ENCODE measurements around the gene IFNAR1. TPM values are rescaled to one million over a fixed set of nuclear protein-coding genes. Genes with fewer than 3 reads are reported as not detected.
"Not testable (repeated sequence)": the region's sequence is repeated elsewhere in the genome, so short reads cannot be mapped to it uniquely, and the experiment has no call there.

Gene IFNAR1
- total RNA-seq, 3 donors from 2014 or later: 21.1 to 33.9 (median 30.8) TPM

- peaks cover 8% of the 10 kb centered on the region for H3K9me3 Mint-ChIP-seq
- no peaks in the 10 kb centered on the region for H3K27me3 Mint-ChIP-seq (ENCODE audit: low read depth)
- peaks cover 5% of the 10 kb centered on the region for H3K36me3 Mint-ChIP-seq (ENCODE audit: insufficient read depth)
- peaks cover 7% of the 10 kb centered on the region for H3K4me1 Mint-ChIP-seq (ENCODE audit: low read depth)
- no peak overlapping the region for H3K4me3 Mint-ChIP-seq
- ATAC-seq (no peak), DNase-seq (no peak)
Observed at GRCh38 chr21:33369586-33369985, 44.8 kb downstream of the IFNAR1 start.

GRCh38 chr21:33370305-33370704, 45.5 kb downstream of the IFNAR1 start:
- Mint-ChIP-seq H3K4me3 (no peak overlapping the region), H3K36me3 (ENCODE audit: insufficient read depth) (peaks cover 5% of the 10 kb centered on the region), H3K27me3 (ENCODE audit: low read depth) (peaks cover 2% of the 10 kb centered on the region), H3K4me1 (ENCODE audit: low read depth) (peaks cover 12% of the 10 kb centered on the region), H3K9me3 (peaks cover 8% of the 10 kb centered on the region)
- DNase-seq (no peak), ATAC-seq (no peak)

GRCh38 chr21:33371366-33371765, 46.6 kb downstream of the IFNAR1 start:
- ATAC-seq: no peak
- Mint-ChIP-seq H3K36me3 (ENCODE audit: insufficient read depth) (peaks cover 5% of the 10 kb centered on the region), H3K4me1 (ENCODE audit: low read depth) (peaks cover 14% of the 10 kb centered on the region), H3K9me3 (peaks cover 8% of the 10 kb centered on the region), H3K4me3 (no peak overlapping the region), H3K27me3 (ENCODE audit: low read depth) (peaks cover 3% of the 10 kb centered on the region)
- DNase-seq: no peak

- peaks cover under 1% of the 10 kb centered on the region for H3K36me3 Mint-ChIP-seq (ENCODE audit: insufficient read depth)
- ATAC-seq (no peak), DNase-seq (no peak)
- peaks cover 2% of the 10 kb centered on the region for H3K9me3 Mint-ChIP-seq
- peaks cover 3% of the 10 kb centered on the region for H3K27me3 Mint-ChIP-seq (ENCODE audit: low read depth)
- peaks cover 14% of the 10 kb centered on the region for H3K4me1 Mint-ChIP-seq (ENCODE audit: low read depth)
- no peak overlapping the region for H3K4me3 Mint-ChIP-seq
Observed at GRCh38 chr21:33372582-33372981, 47.8 kb downstream of the IFNAR1 start.

- no peak overlapping the region for H3K4me3 Mint-ChIP-seq
- H3K4me1 Mint-ChIP-seq (ENCODE audit: low read depth): peaks cover 17% of the 10 kb centered on the region
- no peaks in the 10 kb centered on the region for H3K9me3 Mint-ChIP-seq
- ATAC-seq: no peak
- no peaks in the 10 kb centered on the region for H3K36me3 Mint-ChIP-seq (ENCODE audit: insufficient read depth)
- DNase-seq: no peak
- H3K27me3 Mint-ChIP-seq (ENCODE audit: low read depth): peaks cover 3% of the 10 kb centered on the region
Observed at GRCh38 chr21:33373451-33373850, 48.7 kb downstream of the IFNAR1 start.

GRCh38 chr21:33374080-33374449, 49.3 kb downstream of the IFNAR1 start:
- no peak for DNase-seq
- no peak overlapping the region for H3K4me3 Mint-ChIP-seq
- peaks cover 3% of the 10 kb centered on the region for H3K27me3 Mint-ChIP-seq (ENCODE audit: low read depth)
- no peak for ATAC-seq
- peaks cover 18% of the 10 kb centered on the region for H3K4me1 Mint-ChIP-seq (ENCODE audit: low read depth)
- H3K9me3 Mint-ChIP-seq: no peaks in the 10 kb centered on the region
- no peaks in the 10 kb centered on the region for H3K36me3 Mint-ChIP-seq (ENCODE audit: insufficient read depth)

GRCh38 chr21:33374450-33375096, 49.8 kb downstream of the IFNAR1 start:
- Mint-ChIP-seq H3K27me3 (ENCODE audit: low read depth) (peaks cover 3% of the 10 kb centered on the region), H3K36me3 (ENCODE audit: insufficient read depth) (no peaks in the 10 kb centered on the region), H3K4me3 (no peak overlapping the region), H3K4me1 (ENCODE audit: low read depth) (peaks cover 21% of the 10 kb centered on the region), H3K9me3 (no peaks in the 10 kb centered on the region)
- DNase-seq (peak; percentile 52), ATAC-seq (peak in 1 of 2 donors; percentile 63)

GRCh38 chr21:33375101-33375644, 50.4 kb downstream of the IFNAR1 start:
- Mint-ChIP-seq H3K36me3 (ENCODE audit: insufficient read depth) (no peaks in the 10 kb centered on the region), H3K9me3 (no peaks in the 10 kb centered on the region), H3K4me1 (ENCODE audit: low read depth) (peaks cover 27% of the 10 kb centered on the region), H3K27me3 (ENCODE audit: low read depth) (peaks cover 3% of the 10 kb centered on the region), H3K4me3 (no peak overlapping the region)
- no peak for DNase-seq
- no peak for ATAC-seq

- Mint-ChIP-seq H3K9me3 (peaks cover 3% of the 10 kb centered on the region), H3K36me3 (ENCODE audit: insufficient read depth) (no peaks in the 10 kb centered on the region), H3K4me1 (ENCODE audit: low read depth) (peaks cover 49% of the 10 kb centered on the region), H3K4me3 (no peak overlapping the region), H3K27me3 (ENCODE audit: low read depth) (peaks cover 3% of the 10 kb centered on the region)
- ATAC-seq (no peak), DNase-seq (no peak)
Observed at GRCh38 chr21:33377221-33377920, 52.6 kb downstream of the IFNAR1 start.

GRCh38 chr21:33378081-33378480, 53.3 kb downstream of the IFNAR1 start:
- ATAC-seq (no peak), DNase-seq (no peak)
- H3K4me1 Mint-ChIP-seq (ENCODE audit: low read depth): peaks cover 56% of the 10 kb centered on the region
- H3K9me3 Mint-ChIP-seq: peaks cover 3% of the 10 kb centered on the region
- H3K4me3 Mint-ChIP-seq: no peak overlapping the region
- peaks cover 3% of the 10 kb centered on the region for H3K27me3 Mint-ChIP-seq (ENCODE audit: low read depth)
- no peaks in the 10 kb centered on the region for H3K36me3 Mint-ChIP-seq (ENCODE audit: insufficient read depth)

GRCh38 chr21:33379934-33380333, 55.2 kb downstream of the IFNAR1 start:
- H3K9me3 Mint-ChIP-seq; DNase-seq; ATAC-seq; H3K27me3 Mint-ChIP-seq (ENCODE audit: low read depth); H3K36me3 Mint-ChIP-seq (ENCODE audit: insufficient read depth): not testable (repeated sequence)
- Mint-ChIP-seq H3K4me1 (ENCODE audit: low read depth) (peaks cover 65% of the 10 kb centered on the region), H3K4me3 (peak overlapping the region; percentile 53)

GRCh38 chr21:33380483-33380998, 55.8 kb downstream of the IFNAR1 start:
- H3K36me3 Mint-ChIP-seq (ENCODE audit: insufficient read depth): no peaks in the 10 kb centered on the region
- ATAC-seq (peak; percentile 82 to 84), DNase-seq (peak; percentile 86)
- peaks cover 3% of the 10 kb centered on the region for H3K9me3 Mint-ChIP-seq
- H3K4me1 Mint-ChIP-seq (ENCODE audit: low read depth): peaks cover 65% of the 10 kb centered on the region
- H3K4me3 Mint-ChIP-seq: peak overlapping the region; percentile 53
- H3K27me3 Mint-ChIP-seq (ENCODE audit: low read depth): no peaks in the 10 kb centered on the region

GRCh38 chr21:33381381-33381780, 56.6 kb downstream of the IFNAR1 start:
- peaks cover 66% of the 10 kb centered on the region for H3K4me1 Mint-ChIP-seq (ENCODE audit: low read depth)
- H3K36me3 Mint-ChIP-seq (ENCODE audit: insufficient read depth); H3K4me3 Mint-ChIP-seq; DNase-seq; H3K27me3 Mint-ChIP-seq (ENCODE audit: low read depth); H3K9me3 Mint-ChIP-seq; ATAC-seq: not testable (repeated sequence)

- H3K27me3 Mint-ChIP-seq (ENCODE audit: low read depth): peaks cover 2% of the 10 kb centered on the region
Observed at GRCh38 chr21:33383056-33383888, 58.5 kb downstream of the IFNAR1 start.

More at GRCh38 chr21:33383056-33383888, 58.5 kb downstream of the IFNAR1 start:
- H3K36me3 Mint-ChIP-seq (ENCODE audit: insufficient read depth): no peaks in the 10 kb centered on the region
- DNase-seq (peak; percentile 64), ATAC-seq (peak; percentile 59 to 65)
- H3K4me1 Mint-ChIP-seq (ENCODE audit: low read depth): peaks cover 67% of the 10 kb centered on the region
- H3K4me3 Mint-ChIP-seq: peak overlapping the region; percentile 72
- peaks cover 3% of the 10 kb centered on the region for H3K9me3 Mint-ChIP-seq

All from activated T-cell treated with anti-CD3 and anti-CD28 coated beads, Interleukin-2, amount 50 U/mL, for 4 hours (primary cell).